Activated CD4-positive, alpha-beta T cell treated with anti-CD3 and anti-CD28 coated beads for 4 hours (primary cell): ENCODE results near the gene FAM118B.

Experiments
- DNase-seq, 2 donors: peaks; one replicate each; pipeline ENCODE4 v3.0.0-alpha.2; 2020

The FAM118B gene

GRCh38 chr11:126186708-126187529 is 24.7 kb upstream of the FAM118B start:
- no peak for DNase-seq

- no peak for DNase-seq
Observed at GRCh38 chr11:126188332-126189108, 23.1 kb upstream of the FAM118B start.

- no peak for DNase-seq
Observed at GRCh38 chr11:126189109-126189929, 22.3 kb upstream of the FAM118B start.

- DNase-seq = no peak
Observed at GRCh38 chr11:126190792-126191191, 20.8 kb upstream of the FAM118B start.

- DNase-seq = no peak
Observed at GRCh38 chr11:126191379-126192073, 20.1 kb upstream of the FAM118B start.

- DNase-seq = no peak
Observed at GRCh38 chr11:126192361-126192760, 19.2 kb upstream of the FAM118B start.

- no peak for DNase-seq
Observed at GRCh38 chr11:126193038-126193478, 18.5 kb upstream of the FAM118B start.

- peak in 1 of 2 donors; percentile 21 for DNase-seq
Observed at GRCh38 chr11:126194121-126194543, 17.4 kb upstream of the FAM118B start.

GRCh38 chr11:126195119-126195518 is 16.5 kb upstream of the FAM118B start:
- DNase-seq = no peak

- DNase-seq = no peak
Observed at GRCh38 chr11:126197277-126197939, 14.2 kb upstream of the FAM118B start.

GRCh38 chr11:126198648-126199047 is 12.9 kb upstream of the FAM118B start:
- DNase-seq = no peak

- DNase-seq = no peak
Observed at GRCh38 chr11:126202646-126203359, 8.8 kb upstream of the FAM118B start.

GRCh38 chr11:126205359-126205758 is 6.2 kb upstream of the FAM118B start:
- DNase-seq = no peak

- no peak for DNase-seq
Observed at GRCh38 chr11:126207896-126208295, 3.7 kb upstream of the FAM118B start.

GRCh38 chr11:126210871-126211235 is 729 bp upstream of the FAM118B start:
- DNase-seq = no peak

GRCh38 chr11:126212089-126212660 is 593 bp downstream of the FAM118B start:
- DNase-seq = no peak

GRCh38 chr11:126214441-126214840 is 2.9 kb downstream of the FAM118B start:
- DNase-seq = no peak

GRCh38 chr11:126214841-126215240 is 3.3 kb downstream of the FAM118B start:
- no peak for DNase-seq

- DNase-seq = no peak
Observed at GRCh38 chr11:126216526-126217305, 5.1 kb downstream of the FAM118B start.

GRCh38 chr11:126217491-126217890 is 5.9 kb downstream of the FAM118B start:
- no peak for DNase-seq
